DOHH2 (cell line): Measurements from ENCODE around the gene NEAT1.

Source experiments
- EZH2phosphoT487 ChIP-seq: fragments of 200-600 bp; sonication (generic); IDR thresholded peaks from 2 replicates; pipeline ENCODE4 v1.6.1; 2017; ENCODE audit warnings: borderline replicate concordance, mild to moderate bottlenecking, antibody characterized with exemption, low read length, moderate library complexity, mixed read lengths
- TF ChIP-seq, protein P1 (sequence below): fragments of 200-600 bp; sonication (generic); IDR thresholded peaks from one replicate; pipeline ENCODE4 v1.5.1; 2014; ENCODE audit warnings: antibody characterized with exemption, mild to moderate bottlenecking, low read depth, low read length; ENCODE audit not compliant: poor library complexity, severe bottlenecking

DNA sequence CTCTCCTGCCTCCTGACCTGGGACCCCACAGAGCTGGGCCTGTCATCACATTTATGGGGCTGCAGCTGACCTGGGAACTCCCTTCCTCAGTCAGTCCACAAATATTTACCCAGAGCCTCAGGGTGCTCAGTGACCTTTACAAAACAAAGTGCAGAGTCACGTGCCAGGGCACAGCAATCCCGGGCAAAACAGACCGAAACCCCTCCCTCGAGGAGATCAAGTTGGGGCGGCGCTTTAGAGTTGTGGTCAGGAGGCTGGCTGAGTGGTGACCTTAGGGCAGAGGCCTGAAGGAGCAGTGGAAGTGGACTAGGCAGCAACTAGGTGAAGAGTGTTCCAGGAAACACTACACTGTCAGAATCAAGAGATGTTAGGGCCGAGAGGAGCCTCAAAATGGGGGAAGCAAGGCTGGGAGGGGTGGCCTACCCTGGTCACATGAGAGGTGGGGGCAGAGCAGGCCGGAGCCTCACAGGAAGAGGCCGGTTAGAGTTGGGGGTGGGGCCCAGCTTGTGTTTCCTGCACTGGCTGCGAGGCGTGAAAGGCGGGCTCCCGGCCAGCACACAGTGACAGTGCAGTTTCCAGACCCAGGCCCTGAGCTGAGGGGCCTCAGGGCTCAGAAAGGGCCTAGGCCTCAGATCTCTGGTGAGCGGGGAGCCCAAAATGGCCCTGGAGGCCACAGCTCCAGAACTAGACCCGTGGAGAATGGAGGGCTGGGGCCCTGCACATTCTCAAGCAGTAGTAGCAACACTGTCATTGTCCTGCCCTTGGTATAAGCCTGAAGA is 3.7 kb upstream of the NEAT1 start:
- TF ChIP-seq, protein P1, sequence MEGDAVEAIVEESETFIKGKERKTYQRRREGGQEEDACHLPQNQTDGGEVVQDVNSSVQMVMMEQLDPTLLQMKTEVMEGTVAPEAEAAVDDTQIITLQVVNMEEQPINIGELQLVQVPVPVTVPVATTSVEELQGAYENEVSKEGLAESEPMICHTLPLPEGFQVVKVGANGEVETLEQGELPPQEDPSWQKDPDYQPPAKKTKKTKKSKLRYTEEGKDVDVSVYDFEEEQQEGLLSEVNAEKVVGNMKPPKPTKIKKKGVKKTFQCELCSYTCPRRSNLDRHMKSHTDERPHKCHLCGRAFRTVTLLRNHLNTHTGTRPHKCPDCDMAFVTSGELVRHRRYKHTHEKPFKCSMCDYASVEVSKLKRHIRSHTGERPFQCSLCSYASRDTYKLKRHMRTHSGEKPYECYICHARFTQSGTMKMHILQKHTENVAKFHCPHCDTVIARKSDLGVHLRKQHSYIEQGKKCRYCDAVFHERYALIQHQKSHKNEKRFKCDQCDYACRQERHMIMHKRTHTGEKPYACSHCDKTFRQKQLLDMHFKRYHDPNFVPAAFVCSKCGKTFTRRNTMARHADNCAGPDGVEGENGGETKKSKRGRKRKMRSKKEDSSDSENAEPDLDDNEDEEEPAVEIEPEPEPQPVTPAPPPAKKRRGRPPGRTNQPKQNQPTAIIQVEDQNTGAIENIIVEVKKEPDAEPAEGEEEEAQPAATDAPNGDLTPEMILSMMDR: no peak
- TF ChIP-seq EZH2phosphoT487: no peak
